Transverse colon (tissue), 4 donors: ENCODE data around the gene EDNRB.

Experiments used
- POLR2A ChIP-seq: fragments of 450-650 bp; IDR thresholded peaks from one replicate; pipeline ENCODE4 v1.6.1; 2016; ENCODE audit warnings: antibody characterized with exemption, mild to moderate bottlenecking, moderate library complexity
- POLR2AphosphoS5 ChIP-seq, 3 donors: sonication (generic); formaldehyde crosslinking; IDR thresholded peaks; one replicate each; pipeline ENCODE4 v1.6.1; 2016; ENCODE audit warnings: antibody characterized with exemption in 3 of 3
- TF ChIP-seq, protein P1 (sequence below), 5 experiments: fragments of 200-600 bp in 3 of 5; fragments of 450-650 bp in 2 of 5; sonication (generic) in 3 of 5; IDR thresholded peaks; 1 replicate in 2 of 5; 2 replicates in 3 of 5; pipeline ENCODE4 v1.5.1; 2016 to 2017; ENCODE audit warnings: antibody characterized with exemption in 5 of 5, inconsistent platforms in 3 of 5, mild to moderate bottlenecking in 2 of 5, moderate library complexity in 1 of 5

DNA sequence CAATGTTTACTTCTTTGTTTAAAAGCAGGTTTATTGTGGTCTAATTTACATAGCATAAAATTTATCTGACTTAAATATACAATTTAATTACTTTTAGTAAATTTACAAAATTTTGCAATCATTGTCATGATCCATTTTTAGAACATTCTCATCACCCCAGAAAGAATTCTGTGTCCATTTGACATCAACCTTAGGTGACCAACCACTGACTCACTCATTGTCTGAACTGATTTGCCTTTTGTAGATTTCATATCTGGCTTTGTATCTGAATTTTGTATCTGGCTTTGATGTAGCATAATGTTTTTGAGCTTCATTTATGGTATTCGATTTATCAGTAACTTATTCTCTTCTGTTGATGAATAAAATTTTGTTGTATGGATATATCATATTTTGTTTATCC, 40.4 kb downstream of the EDNRB start:
- TF ChIP-seq, protein P1, sequence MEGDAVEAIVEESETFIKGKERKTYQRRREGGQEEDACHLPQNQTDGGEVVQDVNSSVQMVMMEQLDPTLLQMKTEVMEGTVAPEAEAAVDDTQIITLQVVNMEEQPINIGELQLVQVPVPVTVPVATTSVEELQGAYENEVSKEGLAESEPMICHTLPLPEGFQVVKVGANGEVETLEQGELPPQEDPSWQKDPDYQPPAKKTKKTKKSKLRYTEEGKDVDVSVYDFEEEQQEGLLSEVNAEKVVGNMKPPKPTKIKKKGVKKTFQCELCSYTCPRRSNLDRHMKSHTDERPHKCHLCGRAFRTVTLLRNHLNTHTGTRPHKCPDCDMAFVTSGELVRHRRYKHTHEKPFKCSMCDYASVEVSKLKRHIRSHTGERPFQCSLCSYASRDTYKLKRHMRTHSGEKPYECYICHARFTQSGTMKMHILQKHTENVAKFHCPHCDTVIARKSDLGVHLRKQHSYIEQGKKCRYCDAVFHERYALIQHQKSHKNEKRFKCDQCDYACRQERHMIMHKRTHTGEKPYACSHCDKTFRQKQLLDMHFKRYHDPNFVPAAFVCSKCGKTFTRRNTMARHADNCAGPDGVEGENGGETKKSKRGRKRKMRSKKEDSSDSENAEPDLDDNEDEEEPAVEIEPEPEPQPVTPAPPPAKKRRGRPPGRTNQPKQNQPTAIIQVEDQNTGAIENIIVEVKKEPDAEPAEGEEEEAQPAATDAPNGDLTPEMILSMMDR (IDR thresholded peaks at IDR 0.05) = no peak
- TF ChIP-seq POLR2A (no peak), POLR2AphosphoS5 (IDR thresholded peaks at IDR 0.05) (no peak)
